Measurements from ENCODE around the gene KRTAP12-3. TPM values are rescaled to one million over a fixed set of nuclear protein-coding genes. Genes with fewer than 3 reads are reported as not detected.
"Not testable (repeated sequence)": the region's sequence is repeated elsewhere in the genome, so short reads cannot be mapped to it uniquely, and the experiment has no call there.

The KRTAP12-3 gene
- polyA plus RNA-seq, 1 donor from 2014 or later: not detected

- TF ChIP-seq EZH2 (IDR thresholded peaks at IDR 0.05; ENCODE audit: borderline replicate concordance, insufficient read depth, low read length, poor library complexity, severe bottlenecking): no peak
Observed at GRCh38 chr21:44643741-44644310, 13.9 kb upstream of the KRTAP12-3 start (continued).

- no peaks in the 10 kb centered on the region for H3K79me2 ChIP-seq (replicated peaks; ENCODE audit: insufficient read depth, low read length)
- peaks cover 4% of the 10 kb centered on the region for H3K9me3 ChIP-seq (ENCODE audit: low read length)
- H3K4me2 ChIP-seq (ENCODE audit: low read length): no peak overlapping the region
- no peaks in the 10 kb centered on the region for H4K20me1 ChIP-seq (ENCODE audit: insufficient read depth)
- no peak overlapping the region for H2AFZ ChIP-seq (ENCODE audit: low read depth, low read length)
- H3K4me3 ChIP-seq (ENCODE audit: low read length): no peak overlapping the region
- H3K27ac ChIP-seq (ENCODE audit: low read length): no peak overlapping the region
- H3K36me3 ChIP-seq (ENCODE audit: insufficient read depth, low read length): no peaks in the 10 kb centered on the region
- TF ChIP-seq EZH2 (IDR thresholded peaks at IDR 0.05; ENCODE audit: borderline replicate concordance, insufficient read depth, low read length, poor library complexity, severe bottlenecking): no peak
- no peak for TF ChIP-seq POLR2AphosphoS5 (IDR thresholded peaks at IDR 0.05)
- no peak for TF ChIP-seq CTCF (IDR thresholded peaks at IDR 0.05; ENCODE audit: poor library complexity, severe bottlenecking)
- TF ChIP-seq TAF1 (IDR thresholded peaks at IDR 0.05; ENCODE audit: low read depth): no peak
- no peak for TF ChIP-seq EP300 (conservative IDR thresholded peaks at IDR 0.05; ENCODE audit: poor library complexity, severe bottlenecking)
- TF ChIP-seq RAD21 (conservative IDR thresholded peaks at IDR 0.05): no peak
- no peak for TF ChIP-seq REST (IDR thresholded peaks at IDR 0.05; ENCODE audit: borderline replicate concordance)
- no peak for TF ChIP-seq MXI1 (conservative IDR thresholded peaks at IDR 0.05; ENCODE audit: poor library complexity, severe bottlenecking)
- H3K9me2 ChIP-seq (ENCODE audit: insufficient read depth, low read length): no peaks in the 10 kb centered on the region
- no peaks in the 10 kb centered on the region for H3K27me3 ChIP-seq (ENCODE audit: insufficient read depth, low read depth, low read length)
- no peaks in the 10 kb centered on the region for H3F3A ChIP-seq (ENCODE audit: insufficient read depth, low read length, poor library complexity, severe bottlenecking)
- no peak overlapping the region for H3K9ac ChIP-seq (ENCODE audit: low read length)
Observed at GRCh38 chr21:44644878-44645277, 12.9 kb upstream of the KRTAP12-3 start.

GRCh38 chr21:44646366-44647221, 11.1 kb upstream of the KRTAP12-3 start, which contains the start of gene KRTAP10-11:
KRTAP10-11 (plus strand) TSS chr21:44646414; CDS start chr21:44646459, 45 bp downstream.
- H3K4me3 ChIP-seq (ENCODE audit: low read length); H4K20me1 ChIP-seq (ENCODE audit: insufficient read depth); H3K79me2 ChIP-seq (replicated peaks; ENCODE audit: insufficient read depth, low read length); H3K9me2 ChIP-seq (ENCODE audit: insufficient read depth, low read length); H3K9me3 ChIP-seq (ENCODE audit: low read length); H3K27ac ChIP-seq (ENCODE audit: low read length); H2AFZ ChIP-seq (ENCODE audit: low read depth, low read length); H3K4me2 ChIP-seq (ENCODE audit: low read length); H3K27me3 ChIP-seq (ENCODE audit: insufficient read depth, low read depth, low read length); H3K36me3 ChIP-seq (ENCODE audit: insufficient read depth, low read length); H3F3A ChIP-seq (ENCODE audit: insufficient read depth, low read length, poor library complexity, severe bottlenecking); H3K9ac ChIP-seq (ENCODE audit: low read length): not testable (repeated sequence)

Data from neural cell (in vitro differentiated cells).